K562 (cell line): ENCODE data around the gene ALG12. TPM values are rescaled to one million over a fixed set of nuclear protein-coding genes. Genes with fewer than 3 reads are reported as not detected.

Experiments used
- ARID1B ChIP-seq: fragments of 450-650 bp; IDR thresholded peaks from 2 replicates; pipeline ENCODE4 v1.6.1; 2016; ENCODE audit warnings: antibody characterized with exemption, mild to moderate bottlenecking, inconsistent platforms
- KLF10 ChIP-seq: fragments of 250-450 bp; sonication (Bioruptor Pico); IDR thresholded peaks from 2 replicates; pipeline ENCODE4 v1.6.1; 2021; ENCODE audit warnings: matching md5 sums
- MYC ChIP-seq, 2 experiments: fragments of 250-450 bp in 1 of 2; sonication (Bioruptor Pico) in 1 of 2; IDR thresholded peaks; 2 replicates each; pipeline versions ENCODE4 v1.5.1 to v1.6.1; 2012 to 2021; ENCODE audit warnings: low read depth in 2 of 2, borderline replicate concordance in 1 of 2, improper control_type of control experiment in 1 of 2, low read length in 1 of 2, mild to moderate bottlenecking in 1 of 2, moderate library complexity in 1 of 2
- NRF1 ChIP-seq, 2 experiments: fragments of 450-650 bp; IDR thresholded peaks in 1 of 2; conservative IDR thresholded peaks in 1 of 2; 2 replicates each; pipeline ENCODE4 v1.6.1; 2014; ENCODE audit warnings: mild to moderate bottlenecking in 2 of 2
- PHF8 ChIP-seq: fragments of 200-600 bp; sonication (generic); IDR thresholded peaks from 2 replicates; pipeline ENCODE4 v1.6.1; 2012; ENCODE audit warnings: mixed run types, mild to moderate bottlenecking, inconsistent platforms, low read length, moderate library complexity, borderline replicate concordance
- POLR2B ChIP-seq: fragments of 450-650 bp; IDR thresholded peaks from 2 replicates; pipeline ENCODE4 v1.6.1; 2018; ENCODE audit warnings: low read depth; ENCODE audit not compliant: partially characterized antibody
- RBBP5 ChIP-seq: fragments of 200-600 bp; sonication (generic); IDR thresholded peaks from 2 replicates; pipeline ENCODE4 v1.6.1; 2012; ENCODE audit warnings: borderline replicate concordance, mild to moderate bottlenecking, low read length, control low read depth, inconsistent platforms; ENCODE audit not compliant: insufficient read depth, poor library complexity, severe bottlenecking
- RBM14 ChIP-seq: fragments of 200-400 bp; formaldehyde crosslinking; IDR thresholded peaks from 2 replicates; pipeline ENCODE4 v1.6.1; 2018; ENCODE audit warnings: low read depth, mild to moderate bottlenecking, low read length, moderate library complexity, borderline replicate concordance; ENCODE audit not compliant: insufficient read depth
- SIN3B ChIP-seq: fragments of 450-650 bp; IDR thresholded peaks from 2 replicates; pipeline ENCODE4 v1.6.1; 2017; ENCODE audit warnings: low read depth, mild to moderate bottlenecking, moderate library complexity
- SMARCA4 ChIP-seq: fragments of 450-650 bp; IDR thresholded peaks from 2 replicates; pipeline ENCODE4 v1.6.1; 2016
- SOX6 ChIP-seq: fragments of 450-650 bp; IDR thresholded peaks from 2 replicates; pipeline ENCODE4 v1.6.1; 2014; ENCODE audit warnings: mild to moderate bottlenecking
- SP1 ChIP-seq: sonication (generic); formaldehyde crosslinking; IDR thresholded peaks from 2 replicates; pipeline ENCODE4 v1.8.1; 2022; ENCODE audit warnings: mild to moderate bottlenecking, missing genetic modification reagents
- ZNF583 ChIP-seq: fragments of 250-450 bp; sonication (Bioruptor Pico); IDR thresholded peaks from 2 replicates; pipeline ENCODE4 v1.4.0; 2020
- polyA plus RNA-seq, 8 experiments: library from polyadenylated mRNA; depleted of rRNA in 4 of 8; stranded (reverse) in 5 of 8; unstranded in 3 of 8; fragments of >200 nt; fragmentation: Nextera tagmentation in 2 of 8; fragmentation: Illumina TruSeq in 1 of 8; extraction: Ambion mirVana in 2 of 8; extraction: Trizol in 1 of 8; gene quantifications; 2 replicates each; pipeline versions ENCODE4 v1.2.1 to v1.2.3, GENCODE V29; 2011 to 2014; ENCODE audit warnings: inconsistent platforms in 1 of 8, missing spikeins in 1 of 8
- total RNA-seq, 7 experiments: library from RNA; depleted of rRNA in 6 of 7; stranded (reverse); fragments of >200 nt in 6 of 7; fragmentation: Illumina TruSeq in 2 of 7; extraction: Trizol in 2 of 7; gene quantifications; 2 replicates each; pipeline versions ENCODE4 v1.2.1 to v1.2.3, GENCODE V29; 2011 to 2021; ENCODE audit warnings: low replicate concordance in 1 of 7
- TF ChIP-seq, protein P1 (sequence below), 2 experiments: fragments of 200-800 bp in 1 of 2; sonication (Bioruptor generic) in 1 of 2; sonication (generic) in 1 of 2; formaldehyde crosslinking in 1 of 2; IDR thresholded peaks in 1 of 2; conservative IDR thresholded peaks in 1 of 2; 2 replicates each; pipeline versions ENCODE4 v1.5.0 to v1.6.1; 2016 to 2020; ENCODE audit warnings: missing compliant biosample characterization in 1 of 2, missing genetic modification characterization in 1 of 2, missing genetic modification reagents in 1 of 2
- TF ChIP-seq, protein P2 (sequence below), 2 experiments: fragments of 450-650 bp; conservative IDR thresholded peaks; 2 replicates each; pipeline ENCODE4 v1.6.1; 2017; ENCODE audit warnings: mild to moderate bottlenecking in 2 of 2, moderate library complexity in 2 of 2
- TF ChIP-seq, protein P3 (sequence below): fragments of 450-650 bp; IDR thresholded peaks from 2 replicates; pipeline ENCODE4 v1.6.1; 2016; ENCODE audit warnings: borderline replicate concordance
- TF ChIP-seq, protein P4 (sequence below): fragments of 450-650 bp; formaldehyde crosslinking; IDR thresholded peaks from 2 replicates; pipeline ENCODE4 v1.4.0; 2022; ENCODE audit warnings: mild to moderate bottlenecking, moderate library complexity

ALG12 gene
- total and polyA plus RNA-seq, 9 of the 15 experiments (the other 6 are each of a cell fraction or from before 2014, with no cell fraction given) = 0.20 to 8.5 (median 3.4) TPM

DNA sequence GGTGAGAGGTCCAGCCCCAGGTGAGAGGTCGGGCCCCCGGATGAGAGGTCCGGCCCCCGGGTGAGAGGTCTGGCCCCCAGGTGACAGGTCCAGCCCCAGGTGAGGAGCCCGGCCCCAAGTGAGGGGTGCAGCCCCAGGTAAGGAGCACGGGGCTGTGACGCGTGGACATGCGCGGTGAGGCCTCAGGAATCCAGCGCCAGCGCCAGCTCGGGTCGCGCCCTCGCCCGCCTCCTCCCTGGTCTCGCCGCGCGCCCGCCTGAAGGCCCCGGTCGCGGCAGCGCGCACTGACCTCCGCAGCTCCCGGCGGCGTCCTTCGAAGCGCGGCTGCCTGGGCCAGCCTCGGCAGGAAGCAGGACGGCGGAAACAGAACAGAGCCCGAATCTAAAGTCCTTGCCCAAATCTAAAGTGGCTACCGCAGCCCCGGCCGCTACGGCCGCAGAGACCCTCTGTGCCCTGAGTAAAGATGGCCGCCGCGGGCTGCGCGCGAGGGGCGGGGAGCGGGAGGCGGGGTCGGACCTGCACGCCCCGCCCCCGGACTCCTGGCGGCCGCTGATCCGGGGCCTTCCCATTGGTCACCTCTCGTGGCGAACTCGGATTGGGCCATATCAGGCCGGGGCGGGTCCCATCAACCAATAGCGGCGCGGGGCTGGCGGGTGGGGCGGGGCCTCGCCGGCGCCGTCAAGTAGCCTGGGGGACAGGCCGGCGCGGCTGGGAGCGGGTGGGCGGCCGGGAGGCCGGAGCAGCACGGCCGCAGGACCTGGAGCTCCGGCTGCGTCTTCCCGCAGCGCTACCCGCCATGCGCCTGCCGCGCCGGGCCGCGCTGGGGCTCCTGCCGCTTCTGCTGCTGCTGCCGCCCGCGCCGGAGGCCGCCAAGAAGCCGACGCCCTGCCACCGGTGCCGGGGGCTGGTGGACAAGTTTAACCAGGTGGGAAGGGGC, at the start of gene ALG12, which contains the start of gene CRELD2 (continued):
- TF ChIP-seq SP1 (CRISPR knock-in tag) = peak; percentile 67; the same call in 1 of the 2 replicates
- TF ChIP-seq ZNF583 = no peak
- TF ChIP-seq, protein P1, sequence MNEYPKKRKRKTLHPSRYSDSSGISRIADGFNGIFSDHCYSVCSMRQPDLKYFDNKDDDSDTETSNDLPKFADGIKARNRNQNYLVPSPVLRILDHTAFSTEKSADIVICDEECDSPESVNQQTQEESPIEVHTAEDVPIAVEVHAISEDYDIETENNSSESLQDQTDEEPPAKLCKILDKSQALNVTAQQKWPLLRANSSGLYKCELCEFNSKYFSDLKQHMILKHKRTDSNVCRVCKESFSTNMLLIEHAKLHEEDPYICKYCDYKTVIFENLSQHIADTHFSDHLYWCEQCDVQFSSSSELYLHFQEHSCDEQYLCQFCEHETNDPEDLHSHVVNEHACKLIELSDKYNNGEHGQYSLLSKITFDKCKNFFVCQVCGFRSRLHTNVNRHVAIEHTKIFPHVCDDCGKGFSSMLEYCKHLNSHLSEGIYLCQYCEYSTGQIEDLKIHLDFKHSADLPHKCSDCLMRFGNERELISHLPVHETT (CRISPR knock-in tag; conservative IDR thresholded peaks at IDR 0.05 in 1 of 2, IDR thresholded peaks at IDR 0.05 in 1 of 2) = peak in 1 of 2 experiments; percentile 57; a peak in 1 of 4 replicates
- TF ChIP-seq SOX6 = peak; percentile 14; the same call in 1 of the 2 replicates
- TF ChIP-seq, protein P2, sequence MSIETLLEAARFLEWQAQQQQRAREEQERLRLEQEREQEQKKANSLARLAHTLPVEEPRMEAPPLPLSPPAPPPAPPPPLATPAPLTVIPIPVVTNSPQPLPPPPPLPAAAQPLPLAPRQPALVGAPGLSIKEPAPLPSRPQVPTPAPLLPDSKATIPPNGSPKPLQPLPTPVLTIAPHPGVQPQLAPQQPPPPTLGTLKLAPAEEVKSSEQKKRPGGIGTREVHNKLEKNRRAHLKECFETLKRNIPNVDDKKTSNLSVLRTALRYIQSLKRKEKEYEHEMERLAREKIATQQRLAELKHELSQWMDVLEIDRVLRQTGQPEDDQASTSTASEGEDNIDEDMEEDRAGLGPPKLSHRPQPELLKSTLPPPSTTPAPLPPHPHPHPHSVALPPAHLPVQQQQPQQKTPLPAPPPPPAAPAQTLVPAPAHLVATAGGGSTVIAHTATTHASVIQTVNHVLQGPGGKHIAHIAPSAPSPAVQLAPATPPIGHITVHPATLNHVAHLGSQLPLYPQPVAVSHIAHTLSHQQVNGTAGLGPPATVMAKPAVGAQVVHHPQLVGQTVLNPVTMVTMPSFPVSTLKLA (conservative IDR thresholded peaks at IDR 0.05) = peak; percentile 17 to 62; a peak in 1 of 4 replicates
- no peak for TF ChIP-seq SMARCA4
- TF ChIP-seq ARID1B = no peak
- no peak for TF ChIP-seq KLF10 (CRISPR knock-in tag)
- TF ChIP-seq MYC (IDR thresholded peaks at IDR 0.05; ENCODE audit: low read depth, low read length) = peak; percentile 51
- no peak for TF ChIP-seq MYC (CRISPR knock-in tag; IDR thresholded peaks at IDR 0.05; ENCODE audit: borderline replicate concordance, low read depth)
- no peak for TF ChIP-seq RBM14
- peak; percentile 91 to 92 for TF ChIP-seq NRF1 (conservative IDR thresholded peaks at IDR 0.05 in 1 of 2, IDR thresholded peaks at IDR 0.05 in 1 of 2)
- TF ChIP-seq POLR2B = no peak
- TF ChIP-seq PHF8 = peak; percentile 67; the same call in 1 of the 2 replicates
- TF ChIP-seq, protein P3, sequence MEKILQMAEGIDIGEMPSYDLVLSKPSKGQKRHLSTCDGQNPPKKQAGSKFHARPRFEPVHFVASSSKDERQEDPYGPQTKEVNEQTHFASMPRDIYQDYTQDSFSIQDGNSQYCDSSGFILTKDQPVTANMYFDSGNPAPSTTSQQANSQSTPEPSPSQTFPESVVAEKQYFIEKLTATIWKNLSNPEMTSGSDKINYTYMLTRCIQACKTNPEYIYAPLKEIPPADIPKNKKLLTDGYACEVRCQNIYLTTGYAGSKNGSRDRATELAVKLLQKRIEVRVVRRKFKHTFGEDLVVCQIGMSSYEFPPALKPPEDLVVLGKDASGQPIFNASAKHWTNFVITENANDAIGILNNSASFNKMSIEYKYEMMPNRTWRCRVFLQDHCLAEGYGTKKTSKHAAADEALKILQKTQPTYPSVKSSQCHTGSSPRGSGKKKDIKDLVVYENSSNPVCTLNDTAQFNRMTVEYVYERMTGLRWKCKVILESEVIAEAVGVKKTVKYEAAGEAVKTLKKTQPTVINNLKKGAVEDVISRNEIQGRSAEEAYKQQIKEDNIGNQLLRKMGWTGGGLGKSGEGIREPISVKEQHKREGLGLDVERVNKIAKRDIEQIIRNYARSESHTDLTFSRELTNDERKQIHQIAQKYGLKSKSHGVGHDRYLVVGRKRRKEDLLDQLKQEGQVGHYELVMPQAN = no peak
- peak; percentile 67 for TF ChIP-seq RBBP5
- TF ChIP-seq, protein P4, sequence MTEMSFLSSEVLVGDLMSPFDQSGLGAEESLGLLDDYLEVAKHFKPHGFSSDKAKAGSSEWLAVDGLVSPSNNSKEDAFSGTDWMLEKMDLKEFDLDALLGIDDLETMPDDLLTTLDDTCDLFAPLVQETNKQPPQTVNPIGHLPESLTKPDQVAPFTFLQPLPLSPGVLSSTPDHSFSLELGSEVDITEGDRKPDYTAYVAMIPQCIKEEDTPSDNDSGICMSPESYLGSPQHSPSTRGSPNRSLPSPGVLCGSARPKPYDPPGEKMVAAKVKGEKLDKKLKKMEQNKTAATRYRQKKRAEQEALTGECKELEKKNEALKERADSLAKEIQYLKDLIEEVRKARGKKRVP = no peak
- peak; percentile 58; the same call in 1 of the 2 replicates for TF ChIP-seq SIN3B
